Stimulated activated CD8-positive, alpha-beta memory T cell treated with anti-CD3 and anti-CD28 coated beads, Interleukin-2, amount 100 ng/mL, for 1 hour (primary cell): Measurements from ENCODE around the gene ZNF785.
A peak's percentile ranks its signal among the peaks of the same experiment; 100 is the strongest.
"Not testable (repeated sequence)": the region's sequence is repeated elsewhere in the genome, so short reads cannot be mapped to it uniquely, and the experiment has no call there.

ENCODE experiments used
- DNase-seq, 2 donors: peaks; one replicate each; pipeline ENCODE4 v3.0.0-alpha.2; 2020; ENCODE audit warnings: low read depth in 2 of 2

ZNF785 gene

DNA sequence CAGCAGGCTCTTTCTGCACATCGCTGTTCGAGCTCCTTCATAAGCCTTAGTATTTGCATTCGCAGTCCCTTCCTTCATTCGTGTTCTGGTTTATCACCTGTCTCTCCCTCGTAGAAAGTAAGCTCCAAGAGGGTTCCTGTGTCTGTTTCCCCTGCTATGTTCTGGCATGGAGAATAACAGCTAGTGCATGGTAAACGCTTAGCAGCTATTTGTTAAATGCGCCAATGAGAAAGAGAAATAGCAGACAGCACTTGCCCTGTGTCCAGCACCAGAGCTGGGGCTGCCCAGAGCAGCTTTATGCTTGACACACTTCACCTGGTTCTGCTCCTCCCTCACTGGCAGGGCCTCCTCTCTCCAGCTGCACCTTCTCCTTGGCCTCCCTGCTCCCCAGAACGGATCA is 19.5 kb downstream of the ZNF785 start:
- no peak for DNase-seq

GRCh38 chr16:30565526-30565925 is 20.0 kb downstream of the ZNF785 start:
- DNase-seq, result no peak

GRCh38 chr16:30562021-30562420 is 23.5 kb downstream of the ZNF785 start:
- no peak for DNase-seq

GRCh38 chr16:30561089-30561816 is 24.2 kb downstream of the ZNF785 start:
- no peak for DNase-seq

GRCh38 chr16:30559690-30560089 is 25.8 kb downstream of the ZNF785 start:
- no peak for DNase-seq

GRCh38 chr16:30558789-30559377 is 26.6 kb downstream of the ZNF785 start:
- DNase-seq, result no peak

DNA sequence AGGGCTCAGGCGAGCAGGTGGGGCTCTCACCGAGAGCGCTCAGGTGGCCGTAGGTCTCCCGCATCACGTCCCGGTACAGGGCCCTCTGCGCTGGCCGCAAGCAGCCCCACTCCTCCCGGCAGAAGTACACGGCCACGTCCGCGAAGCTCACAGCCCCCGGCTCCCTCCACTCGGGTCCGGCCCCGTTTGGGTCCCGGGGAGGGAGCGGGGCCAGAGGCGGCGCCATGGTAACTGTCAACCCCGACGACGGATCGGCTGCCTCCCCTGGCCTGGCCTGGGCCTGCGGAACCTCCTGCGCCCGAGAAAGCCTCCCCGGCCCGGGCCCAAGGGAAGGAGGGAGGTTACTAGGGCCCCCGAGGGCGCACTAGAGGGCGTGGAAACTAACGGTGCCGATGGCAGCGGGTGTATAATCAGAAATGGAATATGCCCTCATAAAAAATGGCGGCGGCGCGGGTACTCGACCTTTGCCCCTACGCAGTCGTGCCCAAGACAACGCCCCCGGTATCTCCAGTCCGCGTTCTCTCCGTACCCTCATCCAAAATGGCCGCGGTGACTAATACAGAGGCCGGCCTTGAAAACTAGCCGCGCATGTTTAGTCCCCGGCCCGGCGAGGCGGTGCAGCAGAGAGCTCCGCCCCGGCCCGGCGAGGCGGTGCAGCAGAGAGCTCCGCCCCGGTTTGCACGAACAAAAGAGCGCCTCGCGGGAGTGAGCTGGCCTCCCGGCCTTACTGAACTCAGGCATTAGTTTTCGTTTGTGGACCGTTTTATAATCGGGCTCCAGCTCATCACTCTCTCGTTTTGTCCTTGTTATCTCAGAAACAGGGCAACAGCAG is 27.3 kb downstream of the ZNF785 start, which contains the start of gene ZNF764:
Gene ZNF764, minus strand, starts transcription at position 418 of the 832 bp plus-strand sequence. Its CDS starts 192 bp downstream, at position 226.
- DNase-seq, result peak; percentile 87 to 94

- DNase-seq, result no peak
Measured at GRCh38 chr16:30557707-30557956, 27.9 kb downstream of the ZNF785 start.

- no peak for DNase-seq
Measured at GRCh38 chr16:30556125-30556473, 29.4 kb downstream of the ZNF785 start.

DNA sequence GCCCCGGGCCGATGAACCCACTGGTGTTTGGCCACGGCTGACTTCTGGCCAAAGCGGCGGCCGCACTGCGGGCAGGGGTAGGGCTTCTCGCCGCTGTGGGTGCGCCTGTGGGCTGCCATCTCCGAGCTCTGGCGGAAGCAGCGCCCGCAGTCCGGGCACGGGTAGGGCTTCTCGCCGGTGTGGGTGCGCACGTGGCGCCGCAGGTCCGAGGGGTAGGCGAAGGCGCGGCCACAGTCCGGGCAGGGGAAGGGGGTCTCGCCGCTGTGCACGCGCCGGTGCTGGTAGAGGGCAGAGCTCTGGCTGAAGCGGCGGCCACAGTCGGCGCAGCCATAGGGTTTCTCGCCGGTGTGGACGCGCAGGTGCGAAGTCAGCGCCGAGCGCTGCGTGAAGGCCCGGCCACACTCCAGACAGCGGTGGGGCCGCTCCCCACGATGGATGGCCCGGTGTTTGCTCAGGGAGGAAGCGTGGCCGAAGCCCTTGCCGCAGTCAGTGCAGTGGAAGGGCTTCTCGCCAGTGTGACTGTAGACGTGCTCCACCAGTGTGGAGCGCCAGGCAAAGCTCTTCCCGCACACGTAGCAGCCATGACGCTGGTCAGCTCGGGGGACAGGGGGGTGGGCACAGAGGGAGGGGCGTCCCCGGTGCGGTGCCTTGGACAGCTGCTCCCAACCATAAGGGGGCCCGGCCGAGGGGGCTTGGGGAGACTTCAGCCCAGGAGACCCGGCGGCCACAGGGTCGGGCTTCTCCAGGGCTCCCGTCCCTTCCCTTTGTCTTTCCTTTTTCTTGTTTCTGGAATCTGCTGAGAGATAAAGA is 30.0 kb downstream of the ZNF785 start:
- DNase-seq, result no peak

DNA sequence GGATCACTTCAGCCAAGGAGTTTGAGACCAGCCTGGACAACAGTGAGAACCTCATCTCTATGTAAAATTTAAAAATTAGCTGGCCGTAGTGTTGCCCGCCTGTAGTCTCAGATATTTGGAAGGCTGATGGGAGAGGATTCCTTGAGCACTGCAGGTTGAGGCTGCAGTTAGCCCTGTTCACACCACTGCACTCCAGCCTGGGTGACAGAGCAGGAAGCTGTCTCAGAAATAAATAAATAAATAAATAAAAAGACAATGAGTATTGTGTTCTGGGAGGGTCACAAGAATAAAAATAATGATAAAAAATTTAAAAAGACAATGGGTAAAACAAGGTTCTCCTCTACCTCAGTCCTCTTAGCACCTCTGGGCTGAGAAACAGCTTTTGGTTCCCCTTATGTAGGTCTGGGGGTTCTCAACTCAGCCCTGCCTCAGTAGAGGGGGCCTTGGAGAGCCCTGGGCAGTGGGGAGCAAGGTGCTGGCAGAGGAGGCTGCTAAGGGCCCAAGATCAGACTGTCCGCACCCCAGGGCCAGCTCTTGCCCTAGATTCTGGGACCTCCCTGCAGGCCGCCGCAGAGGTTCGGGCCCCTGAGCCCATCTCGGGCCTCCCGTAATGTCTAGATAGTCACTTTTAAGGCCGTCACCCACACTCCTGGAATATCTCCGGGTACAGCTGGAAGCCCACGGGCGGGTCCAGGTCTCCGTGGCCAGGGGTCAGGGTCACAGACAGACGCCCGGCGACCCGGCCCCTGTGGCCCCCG is 30.8 kb downstream of the ZNF785 start:
- no peak for DNase-seq

- DNase-seq, result no peak
Measured at GRCh38 chr16:30553393-30553899, 32.1 kb downstream of the ZNF785 start.

- DNase-seq, result no peak
Measured at GRCh38 chr16:30552956-30553355, 32.5 kb downstream of the ZNF785 start.

GRCh38 chr16:30551781-30552180 is 33.7 kb downstream of the ZNF785 start:
- DNase-seq, result peak in 1 of 2 donors; percentile 44

GRCh38 chr16:30548416-30549253 is 36.9 kb downstream of the ZNF785 start:
- DNase-seq, result no peak

- no peak for DNase-seq
Measured at GRCh38 chr16:30546115-30546514, 39.4 kb downstream of the ZNF785 start.

- no peak for DNase-seq
Measured at GRCh38 chr16:30543067-30543466, 42.4 kb downstream of the ZNF785 start.

- no peak for DNase-seq
Measured at GRCh38 chr16:30541502-30542329, 43.8 kb downstream of the ZNF785 start.

GRCh38 chr16:30540916-30541464 is 44.5 kb downstream of the ZNF785 start:
- DNase-seq, result not testable (repeated sequence)
